GM12892 (cell line): ENCODE measurements around the gene CIITA.
A peak's percentile ranks its signal among the peaks of the same experiment; 100 is the strongest.

Experiments used
- POLR2A ChIP-seq: IDR thresholded peaks from 2 replicates; pipeline ENCODE4 v1.6.1; 2011; ENCODE audit warnings: low read depth, low read length, control low read depth
- POLR2AphosphoS5 ChIP-seq: IDR thresholded peaks from 2 replicates; pipeline ENCODE4 v1.6.1; 2011; ENCODE audit warnings: low read depth, low read length, control low read depth
- TAF1 ChIP-seq: IDR thresholded peaks from 2 replicates; pipeline ENCODE4 v1.6.1; 2011; ENCODE audit warnings: low read depth, mild to moderate bottlenecking, control low read depth, low read length, borderline replicate concordance

DNA sequence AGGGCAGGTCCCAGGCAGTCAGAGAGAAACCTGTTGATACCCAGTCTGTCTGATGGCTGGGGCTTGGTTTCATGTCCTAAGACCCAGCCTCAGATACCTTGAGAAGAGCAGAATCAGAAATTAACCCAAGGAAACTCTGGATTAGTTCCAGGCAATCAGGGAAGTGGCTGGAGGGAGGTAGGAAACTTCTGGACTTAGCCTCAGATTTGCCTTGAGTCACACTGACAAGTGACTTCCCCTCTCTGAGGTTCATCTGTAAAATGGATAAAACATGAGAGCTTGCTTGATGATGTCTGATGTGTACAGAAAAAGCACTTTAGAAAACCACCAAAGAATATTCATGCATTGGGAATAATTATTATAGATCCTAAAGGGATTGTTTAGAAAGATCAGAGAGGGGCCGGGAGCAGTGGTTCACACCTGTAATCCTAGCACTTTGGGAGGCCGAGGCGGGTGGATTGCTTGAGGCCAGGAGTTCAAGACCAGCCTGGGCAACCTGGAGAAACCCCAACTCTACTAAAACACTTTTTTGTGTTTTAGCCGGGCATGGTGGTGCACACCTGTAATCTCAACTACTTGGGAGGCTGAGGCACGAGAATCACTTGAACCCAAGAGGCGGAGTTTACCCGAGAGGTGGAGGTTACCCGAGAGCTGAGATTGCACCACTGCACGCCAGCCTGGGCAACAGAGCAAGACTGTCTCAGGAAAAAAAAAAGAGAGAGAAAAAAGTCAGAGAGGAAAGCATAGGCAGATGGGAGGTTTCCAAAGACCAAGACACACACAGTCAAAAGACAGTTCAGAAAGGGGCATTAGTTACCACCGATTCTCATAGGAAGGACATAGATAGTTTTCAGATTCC is 3.8 kb downstream of the CIITA start:
- TF ChIP-seq POLR2A (peak; percentile 11; the same call in 1 of the 2 replicates), POLR2AphosphoS5 (no peak), TAF1 (no peak)
